Spleen (tissue), 7 donors: ENCODE results near the gene SORD.
"Not testable (repeated sequence)": the region's sequence is repeated elsewhere in the genome, so short reads cannot be mapped to it uniquely, and the experiment has no call there.

Source experiments
- POLR2A ChIP-seq, 3 donors: fragments of 450-650 bp; IDR thresholded peaks; one replicate each; pipeline ENCODE4 v1.5.1; 2017; ENCODE audit warnings: antibody characterized with exemption in 3 of 3, mild to moderate bottlenecking in 1 of 3
- POLR2AphosphoS5 ChIP-seq, 3 donors: sonication (generic); formaldehyde crosslinking; IDR thresholded peaks; one replicate each; pipeline ENCODE4 v1.5.1; 2017; ENCODE audit warnings: antibody characterized with exemption in 3 of 3
- TF ChIP-seq, protein P1 (sequence below), 11 experiments: fragments of 200-600 bp in 7 of 11; fragments of 450-650 bp in 4 of 11; sonication (generic) in 4 of 11; IDR thresholded peaks in 8 of 11; conservative IDR thresholded peaks in 3 of 11; 1 replicate in 7 of 11; 2 replicates in 4 of 11; pipeline versions ENCODE4 v1.4.0 to v1.8.0; 2016 to 2021; ENCODE audit warnings: antibody characterized with exemption in 11 of 11, inconsistent platforms in 4 of 11, mild to moderate bottlenecking in 1 of 11
- donor health status: DM: no; HTN: no; CAD: no; lungs with moderate emphysema.
- donor health status: DM: no; HTN: no; CAD: no.
- donor health status: DM: no; HTN: no; CAD: no.

DNA sequence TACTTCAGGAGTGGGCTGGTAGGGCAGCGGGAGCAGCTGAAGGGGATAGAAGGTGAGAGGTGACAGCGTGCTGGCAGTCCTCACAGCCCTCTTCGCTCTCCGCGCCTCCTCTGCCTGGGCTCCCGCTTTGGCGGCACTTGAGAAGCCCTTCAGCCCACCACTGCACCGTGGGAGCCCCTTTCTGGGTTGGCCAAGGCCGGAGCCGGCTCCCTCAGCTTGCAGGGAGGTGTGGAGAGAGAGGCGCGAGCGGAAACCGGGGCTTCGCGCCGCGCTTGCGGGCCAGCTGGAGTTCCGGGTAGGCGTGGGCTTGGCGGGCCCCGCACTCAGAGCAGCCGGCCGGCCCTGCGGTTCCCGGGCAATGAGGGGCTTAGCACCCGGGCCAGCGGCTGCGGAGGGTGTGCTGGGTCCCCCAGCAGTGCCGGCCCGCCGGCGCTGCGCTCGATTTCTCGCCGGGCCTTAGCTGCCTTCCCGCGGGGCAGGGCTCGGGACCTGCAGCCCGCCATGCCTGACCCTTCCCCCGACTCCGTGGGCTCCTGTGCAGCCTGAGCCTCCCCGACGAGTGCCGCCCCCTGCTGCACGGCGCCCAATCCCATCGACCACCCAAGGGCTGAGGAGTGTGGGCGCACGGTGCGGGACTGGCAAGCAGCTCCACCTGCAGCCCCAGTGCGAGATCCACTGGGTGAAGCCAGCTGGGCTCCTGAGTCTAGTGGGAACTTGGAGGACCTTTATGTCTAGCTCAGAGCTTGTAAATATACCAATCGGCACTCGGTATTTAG, 11.8 kb downstream of the SORD start:
- not testable (repeated sequence) for TF ChIP-seq POLR2A, POLR2AphosphoS5 (IDR thresholded peaks at IDR 0.05)
- TF ChIP-seq, protein P1, sequence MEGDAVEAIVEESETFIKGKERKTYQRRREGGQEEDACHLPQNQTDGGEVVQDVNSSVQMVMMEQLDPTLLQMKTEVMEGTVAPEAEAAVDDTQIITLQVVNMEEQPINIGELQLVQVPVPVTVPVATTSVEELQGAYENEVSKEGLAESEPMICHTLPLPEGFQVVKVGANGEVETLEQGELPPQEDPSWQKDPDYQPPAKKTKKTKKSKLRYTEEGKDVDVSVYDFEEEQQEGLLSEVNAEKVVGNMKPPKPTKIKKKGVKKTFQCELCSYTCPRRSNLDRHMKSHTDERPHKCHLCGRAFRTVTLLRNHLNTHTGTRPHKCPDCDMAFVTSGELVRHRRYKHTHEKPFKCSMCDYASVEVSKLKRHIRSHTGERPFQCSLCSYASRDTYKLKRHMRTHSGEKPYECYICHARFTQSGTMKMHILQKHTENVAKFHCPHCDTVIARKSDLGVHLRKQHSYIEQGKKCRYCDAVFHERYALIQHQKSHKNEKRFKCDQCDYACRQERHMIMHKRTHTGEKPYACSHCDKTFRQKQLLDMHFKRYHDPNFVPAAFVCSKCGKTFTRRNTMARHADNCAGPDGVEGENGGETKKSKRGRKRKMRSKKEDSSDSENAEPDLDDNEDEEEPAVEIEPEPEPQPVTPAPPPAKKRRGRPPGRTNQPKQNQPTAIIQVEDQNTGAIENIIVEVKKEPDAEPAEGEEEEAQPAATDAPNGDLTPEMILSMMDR (IDR thresholded peaks at IDR 0.05 in 8 of 11, conservative IDR thresholded peaks at IDR 0.05 in 3 of 11), result not testable (repeated sequence)
